H9 (cell line): ENCODE data around the gene GDPGP1. TPM values are rescaled to one million over a fixed set of nuclear protein-coding genes. Genes with fewer than 3 reads are reported as not detected.

Source experiments
- DNase-seq: peaks from one replicate; pipeline ENCODE4 v3.0.0-alpha.2; 2017
- H2AFZ ChIP-seq: one replicate; pipeline ENCODE4 v1.6.1; 2013; ENCODE audit warnings: mild to moderate bottlenecking, low read length, control low read depth, moderate library complexity
- H2AK5ac ChIP-seq: 2 replicates; pipeline ENCODE4 v1.6.1; 2013; ENCODE audit warnings: low read length, control low read depth, mixed read lengths; ENCODE audit not compliant: insufficient read length
- H2BK120ac ChIP-seq: one replicate; pipeline ENCODE4 v1.6.1; 2013; ENCODE audit warnings: low read depth, mild to moderate bottlenecking, low read length, control low read depth, inconsistent platforms; ENCODE audit not compliant: poor library complexity, severe bottlenecking
- H2BK12ac ChIP-seq: 2 replicates; pipeline ENCODE4 v1.6.1; 2013; ENCODE audit warnings: low read length, control low read depth, mixed read lengths, low read depth; ENCODE audit not compliant: insufficient read length
- H2BK15ac ChIP-seq: 2 replicates; pipeline ENCODE4 v1.6.1; 2013; ENCODE audit warnings: low read depth, low read length, control low read depth
- H2BK20ac ChIP-seq: one replicate; pipeline ENCODE4 v1.6.1; 2013; ENCODE audit warnings: low read depth, mild to moderate bottlenecking, low read length, control low read depth, inconsistent platforms; ENCODE audit not compliant: poor library complexity, severe bottlenecking
- H2BK5ac ChIP-seq: 2 replicates; pipeline ENCODE4 v1.6.1; 2013; ENCODE audit warnings: low read length, control low read depth, mixed read lengths; ENCODE audit not compliant: insufficient read length
- H3K14ac ChIP-seq: 2 replicates; pipeline ENCODE4 v1.6.1; 2013; ENCODE audit warnings: low read length, control low read depth; ENCODE audit not compliant: insufficient read depth
- H3K18ac ChIP-seq: 2 replicates; pipeline ENCODE4 v1.6.1; 2013; ENCODE audit warnings: low read depth, mild to moderate bottlenecking, mixed read lengths, low read length, control low read depth; ENCODE audit not compliant: insufficient read length
- H3K23ac ChIP-seq: 2 replicates; pipeline ENCODE4 v1.6.1; 2013; ENCODE audit warnings: low read length, control low read depth, mixed read lengths, low read depth; ENCODE audit not compliant: insufficient read length
- H3K23me2 ChIP-seq: 2 replicates; pipeline ENCODE4 v1.6.1; 2013; ENCODE audit warnings: low read depth, mild to moderate bottlenecking, mixed read lengths, low read length, control low read depth; ENCODE audit not compliant: insufficient read length, poor library complexity, severe bottlenecking
- H3K27ac ChIP-seq: 2 replicates; pipeline ENCODE4 v1.5.1; 2013; ENCODE audit warnings: low read length, control low read depth, mixed read lengths, low read depth; ENCODE audit not compliant: insufficient read length
- H3K27me3 ChIP-seq: 2 replicates; pipeline ENCODE4 v1.6.1; 2013; ENCODE audit warnings: low read length, control low read depth, inconsistent platforms; ENCODE audit not compliant: insufficient read depth
- H3K4ac ChIP-seq: 2 replicates; pipeline ENCODE4 v1.6.1; 2013; ENCODE audit warnings: low read depth, mild to moderate bottlenecking, control low read depth, inconsistent platforms, low read length, moderate library complexity
- H3K4me1 ChIP-seq: 2 replicates; pipeline ENCODE4 v1.6.1; 2013; ENCODE audit warnings: low read length, control low read depth, inconsistent platforms; ENCODE audit not compliant: insufficient read depth
- H3K4me2 ChIP-seq: 2 replicates; pipeline ENCODE4 v1.6.1; 2013; ENCODE audit warnings: low read length, control low read depth, mixed read lengths; ENCODE audit not compliant: insufficient read length, insufficient read depth
- H3K56ac ChIP-seq: 2 replicates; pipeline ENCODE4 v1.6.1; 2013; ENCODE audit warnings: low read depth, mild to moderate bottlenecking, mixed read lengths, low read length, control low read depth; ENCODE audit not compliant: insufficient read length
- H3K79me1 ChIP-seq: 2 replicates; pipeline ENCODE4 v1.6.1; 2013; ENCODE audit warnings: low read depth, mild to moderate bottlenecking, moderate library complexity, low read length, control low read depth, inconsistent platforms; ENCODE audit not compliant: insufficient read depth, poor library complexity, severe bottlenecking
- H3K79me2 ChIP-seq: 2 replicates; pipeline ENCODE4 v1.6.1; 2013; ENCODE audit warnings: low read length, control low read depth, inconsistent platforms; ENCODE audit not compliant: insufficient read depth
- H3K9ac ChIP-seq: 2 replicates; pipeline ENCODE4 v1.6.1; 2013; ENCODE audit warnings: low read length, control low read depth, mixed read lengths; ENCODE audit not compliant: insufficient read length; ENCODE audit errors: extremely low read depth
- H3K9me3 ChIP-seq: one replicate; pipeline ENCODE4 v1.6.1; 2013; ENCODE audit warnings: low read depth, low read length, inconsistent platforms; ENCODE audit not compliant: control insufficient read depth
- H3T11ph ChIP-seq: one replicate; pipeline ENCODE4 v1.6.1; 2013; ENCODE audit warnings: mild to moderate bottlenecking, low read length, control low read depth, inconsistent platforms
- H4K20me1 ChIP-seq: one replicate; pipeline ENCODE4 v1.6.1; 2013; ENCODE audit not compliant: control insufficient read depth, insufficient read length, insufficient read depth
- H4K5ac ChIP-seq: 2 replicates; pipeline ENCODE4 v1.6.1; 2013; ENCODE audit warnings: low read depth, mild to moderate bottlenecking, mixed read lengths, low read length, control low read depth; ENCODE audit not compliant: insufficient read length
- H4K8ac ChIP-seq: replicated peaks from 2 replicates; pipeline ENCODE4 v1.6.1; 2013; ENCODE audit warnings: low read length, control low read depth, mixed read lengths, low read depth; ENCODE audit not compliant: insufficient read length
- H4K91ac ChIP-seq: 2 replicates; pipeline ENCODE4 v1.6.1; 2013; ENCODE audit warnings: low read depth, mild to moderate bottlenecking, moderate library complexity, mixed read lengths, low read length, control low read depth; ENCODE audit not compliant: insufficient read length
- H3K27ac Mint-ChIP-seq, 3 experiments: 2 replicates in 2 of 3; 3 replicates in 1 of 3; pipeline ENCODE4 v1.8.0; 2020 to 2021; ENCODE audit warnings: mixed read lengths in 3 of 3, mild to moderate bottlenecking in 1 of 3, moderate library complexity in 1 of 3
- H3K27me3 Mint-ChIP-seq: 2 replicates; pipeline ENCODE4 v1.8.0; 2021; ENCODE audit warnings: low read depth, mild to moderate bottlenecking, moderate library complexity, mixed read lengths
- H3K36me3 Mint-ChIP-seq, 3 experiments: 2 replicates in 2 of 3; 3 replicates in 1 of 3; pipeline ENCODE4 v1.8.0; 2020 to 2021; ENCODE audit warnings: low read depth in 3 of 3, mixed read lengths in 3 of 3; ENCODE audit not compliant: insufficient read depth in 1 of 3
- H3K4me1 Mint-ChIP-seq, 2 experiments: 2 replicates each; pipeline ENCODE4 v1.8.0; 2020; ENCODE audit warnings: mixed read lengths in 2 of 2
- H3K4me3 Mint-ChIP-seq, 2 experiments: 2 replicates in 1 of 2; 3 replicates in 1 of 2; pipeline ENCODE4 v1.8.0; 2020 to 2021; ENCODE audit warnings: mild to moderate bottlenecking in 2 of 2, mixed read lengths in 2 of 2, moderate library complexity in 1 of 2
- H3K9me3 Mint-ChIP-seq, 2 experiments: 2 replicates in 1 of 2; 3 replicates in 1 of 2; pipeline ENCODE4 v1.8.0; 2020; ENCODE audit warnings: mild to moderate bottlenecking in 2 of 2, mixed read lengths in 2 of 2, moderate library complexity in 1 of 2
- WGBS: extraction: QIAGEN DNeasy Blood & Tissue Kit; methylation state at CpG from one replicate; pipeline ENCODE4 v1.1.7; 2013; ENCODE audit warnings: missing lambda C conversion rate, low lambda C conversion rate, mixed read lengths; ENCODE audit not compliant: insufficient read length; ENCODE audit errors: extremely low coverage; 5-methylcytosine and 5-hydroxymethylcytosine counted together
- total RNA-seq: library from RNA; stranded (reverse); gene quantifications from 2 replicates; pipeline ENCODE4 v1.2.1, GENCODE V29; 2021
- TF ChIP-seq, protein P1 (sequence below): fragments of 200-600 bp; sonication (generic); conservative IDR thresholded peaks from 3 replicates; pipeline ENCODE4 v1.8.0; 2021; ENCODE audit warnings: antibody characterized with exemption, mild to moderate bottlenecking

The GDPGP1 gene
- total RNA-seq, 1 experiment from 2014 or later = 6.7 TPM

DNA sequence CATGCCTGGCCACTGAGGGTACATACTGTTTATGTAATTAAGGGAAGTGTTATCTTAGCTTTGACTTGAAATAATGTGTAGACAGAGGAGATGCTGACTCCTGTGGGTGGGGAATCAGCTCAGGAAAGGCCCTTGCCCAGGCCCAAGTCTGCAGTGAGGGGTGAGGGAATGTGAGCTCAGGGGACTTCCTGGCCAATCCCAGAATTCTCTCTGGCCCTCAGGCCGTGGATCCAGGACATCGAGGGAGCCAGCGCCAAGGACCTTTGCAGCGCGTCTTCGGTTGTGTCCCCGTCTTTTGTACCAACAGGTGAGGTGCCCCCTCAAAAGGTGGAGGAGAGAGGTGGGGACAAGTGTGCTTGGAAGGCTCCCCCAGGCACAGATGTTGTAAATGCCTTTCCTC, 6.7 kb upstream of the GDPGP1 start:
- no peak overlapping the region for H3K18ac ChIP-seq
- H4K91ac ChIP-seq = no peak overlapping the region
- no peak overlapping the region for H3K23ac ChIP-seq
- H3K79me2 ChIP-seq = no peaks in the 10 kb centered on the region
- H4K5ac ChIP-seq = no peak overlapping the region
- H2BK120ac ChIP-seq = no peak overlapping the region
- H3K9ac ChIP-seq = no peak overlapping the region
- H2BK20ac ChIP-seq = no peak overlapping the region
- H3K27ac ChIP-seq = no peak overlapping the region
- no peaks in the 10 kb centered on the region for H3K79me1 ChIP-seq
- TF ChIP-seq, protein P1, sequence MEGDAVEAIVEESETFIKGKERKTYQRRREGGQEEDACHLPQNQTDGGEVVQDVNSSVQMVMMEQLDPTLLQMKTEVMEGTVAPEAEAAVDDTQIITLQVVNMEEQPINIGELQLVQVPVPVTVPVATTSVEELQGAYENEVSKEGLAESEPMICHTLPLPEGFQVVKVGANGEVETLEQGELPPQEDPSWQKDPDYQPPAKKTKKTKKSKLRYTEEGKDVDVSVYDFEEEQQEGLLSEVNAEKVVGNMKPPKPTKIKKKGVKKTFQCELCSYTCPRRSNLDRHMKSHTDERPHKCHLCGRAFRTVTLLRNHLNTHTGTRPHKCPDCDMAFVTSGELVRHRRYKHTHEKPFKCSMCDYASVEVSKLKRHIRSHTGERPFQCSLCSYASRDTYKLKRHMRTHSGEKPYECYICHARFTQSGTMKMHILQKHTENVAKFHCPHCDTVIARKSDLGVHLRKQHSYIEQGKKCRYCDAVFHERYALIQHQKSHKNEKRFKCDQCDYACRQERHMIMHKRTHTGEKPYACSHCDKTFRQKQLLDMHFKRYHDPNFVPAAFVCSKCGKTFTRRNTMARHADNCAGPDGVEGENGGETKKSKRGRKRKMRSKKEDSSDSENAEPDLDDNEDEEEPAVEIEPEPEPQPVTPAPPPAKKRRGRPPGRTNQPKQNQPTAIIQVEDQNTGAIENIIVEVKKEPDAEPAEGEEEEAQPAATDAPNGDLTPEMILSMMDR = no peak
- H2BK15ac ChIP-seq = no peak overlapping the region
- no peaks in the 10 kb centered on the region for H3K9me3 Mint-ChIP-seq
- DNase-seq = no peak
- WGBS = no CpG with 5 or more reads among the region's 7 CpGs
- no peak overlapping the region for H3K56ac ChIP-seq
- no peak overlapping the region for H3K4ac ChIP-seq
- no peaks in the 10 kb centered on the region for H3K23me2 ChIP-seq
- no peak overlapping the region for H3T11ph ChIP-seq
- peaks cover 2% of the 10 kb centered on the region in 2 experiments; a peak in 2 of 4 replicates for H3K4me1 Mint-ChIP-seq
- no peak overlapping the region for H3K4me2 ChIP-seq
- peaks cover 1% of the 10 kb centered on the region; the same call in 1 of the 2 replicates for H3K27me3 Mint-ChIP-seq
- H3K27ac Mint-ChIP-seq = no peak overlapping the region
- no peak overlapping the region for H2AFZ ChIP-seq
- H3K4me1 ChIP-seq = no peaks in the 10 kb centered on the region
- H3K9me3 ChIP-seq = no peaks in the 10 kb centered on the region
- H2BK12ac ChIP-seq = no peak overlapping the region
- H4K20me1 ChIP-seq = no peaks in the 10 kb centered on the region
- peaks cover 30 to 63% (median 57%) of the 10 kb centered on the region in 3 experiments for H3K36me3 Mint-ChIP-seq
- H2BK5ac ChIP-seq = no peak overlapping the region
- no peak overlapping the region for H4K8ac ChIP-seq
- H3K27me3 ChIP-seq = no peaks in the 10 kb centered on the region
- no peak overlapping the region for H2AK5ac ChIP-seq
- H3K4me3 Mint-ChIP-seq = no peak overlapping the region
- H3K14ac ChIP-seq = no peak overlapping the region
